Activated CD8-positive, alpha-beta memory T cell treated with anti-CD3 and anti-CD28 coated beads, Interleukin-2, amount 50 U/mL, for 1 hour (primary cell): ENCODE results near the gene KLF6.

ENCODE experiments used
- DNase-seq: peaks from one replicate; pipeline ENCODE4 v3.0.0-alpha.2; 2020; ENCODE audit errors: extremely low read depth

The KLF6 gene

DNA sequence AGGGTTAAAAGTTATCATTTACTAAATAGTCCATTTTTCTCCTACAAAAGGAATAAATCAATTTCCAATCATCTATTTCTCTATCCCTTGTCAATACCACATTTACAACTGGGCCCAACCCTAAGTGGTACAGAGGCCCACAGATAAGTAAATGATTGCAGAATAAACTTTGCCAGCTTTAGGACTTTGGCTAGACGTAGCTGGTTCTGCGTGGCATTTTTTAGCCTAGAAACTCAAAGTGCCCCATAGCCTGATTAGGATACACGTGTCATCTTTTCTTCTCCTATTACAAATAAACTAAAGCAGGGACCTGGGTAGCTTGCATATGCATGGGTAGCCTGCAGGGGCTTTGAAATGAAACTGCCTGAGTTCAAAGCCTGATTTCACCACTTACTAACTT is 56.4 kb downstream of the KLF6 start:
- no peak for DNase-seq

GRCh38 chr10:3727268-3727667 is 57.7 kb downstream of the KLF6 start:
- DNase-seq: no peak
